ENCODE measurements around the gene BNC2.

BNC2 gene

GRCh38 chr9:16817514-16817913, 53.0 kb downstream of the BNC2 start:
- no peak for DNase-seq (ENCODE audit: low read depth in 3 of 3, low spot score in 1 of 3)

- no peak for DNase-seq (ENCODE audit: low read depth in 3 of 3, low spot score in 1 of 3)
Observed at GRCh38 chr9:16817002-16817401, 53.5 kb downstream of the BNC2 start.

GRCh38 chr9:16816011-16816410, 54.5 kb downstream of the BNC2 start:
- no peak for DNase-seq (ENCODE audit: low read depth in 3 of 3, low spot score in 1 of 3)

GRCh38 chr9:16815079-16815478, 55.4 kb downstream of the BNC2 start:
- DNase-seq (ENCODE audit: low read depth in 3 of 3, low spot score in 1 of 3), result no peak

- DNase-seq (ENCODE audit: low read depth in 3 of 3, low spot score in 1 of 3), result no peak
Observed at GRCh38 chr9:16813838-16814237, 56.6 kb downstream of the BNC2 start.

GRCh38 chr9:16811987-16812685, 58.3 kb downstream of the BNC2 start:
- DNase-seq (ENCODE audit: low read depth in 3 of 3, low spot score in 1 of 3), result no peak

GRCh38 chr9:16809912-16810610, 60.4 kb downstream of the BNC2 start:
- DNase-seq (ENCODE audit: low read depth in 3 of 3, low spot score in 1 of 3), result no peak

- no peak for DNase-seq (ENCODE audit: low read depth in 3 of 3, low spot score in 1 of 3)
Observed at GRCh38 chr9:16806674-16807073, 63.8 kb downstream of the BNC2 start.

GRCh38 chr9:16803648-16804047, 66.8 kb downstream of the BNC2 start:
- no peak for DNase-seq (ENCODE audit: low read depth in 3 of 3, low spot score in 1 of 3)

- no peak for DNase-seq (ENCODE audit: low read depth in 3 of 3, low spot score in 1 of 3)
Observed at GRCh38 chr9:16801871-16802466, 68.5 kb downstream of the BNC2 start.

- DNase-seq (ENCODE audit: low read depth in 3 of 3, low spot score in 1 of 3), result no peak
Observed at GRCh38 chr9:16796304-16796825, 74.1 kb downstream of the BNC2 start.

- DNase-seq (ENCODE audit: low read depth in 3 of 3, low spot score in 1 of 3), result no peak
Observed at GRCh38 chr9:16794871-16795639, 75.4 kb downstream of the BNC2 start.

GRCh38 chr9:16794103-16794502, 76.4 kb downstream of the BNC2 start:
- DNase-seq (ENCODE audit: low read depth in 3 of 3, low spot score in 1 of 3), result no peak

GRCh38 chr9:16787724-16788123, 82.7 kb downstream of the BNC2 start:
- DNase-seq (ENCODE audit: low read depth in 3 of 3, low spot score in 1 of 3), result no peak

- no peak for DNase-seq (ENCODE audit: low read depth in 3 of 3, low spot score in 1 of 3)
Observed at GRCh38 chr9:16784002-16784401, 86.5 kb downstream of the BNC2 start.

- no peak for DNase-seq (ENCODE audit: low read depth in 3 of 3, low spot score in 1 of 3)
Observed at GRCh38 chr9:16782490-16782889, 88.0 kb downstream of the BNC2 start.

- no peak for DNase-seq (ENCODE audit: low read depth in 3 of 3, low spot score in 1 of 3)
Observed at GRCh38 chr9:16775330-16775729, 95.1 kb downstream of the BNC2 start.

- DNase-seq (ENCODE audit: low read depth in 3 of 3, low spot score in 1 of 3), result no peak
Observed at GRCh38 chr9:16773617-16774016, 96.9 kb downstream of the BNC2 start.

GRCh38 chr9:16773116-16773515, 97.4 kb downstream of the BNC2 start:
- no peak for DNase-seq (ENCODE audit: low read depth in 3 of 3, low spot score in 1 of 3)

GRCh38 chr9:16771356-16771755, 99.1 kb downstream of the BNC2 start:
- DNase-seq (ENCODE audit: low read depth in 3 of 3, low spot score in 1 of 3), result no peak

- DNase-seq (ENCODE audit: low read depth in 3 of 3, low spot score in 1 of 3), result no peak
Observed at GRCh38 chr9:16769291-16769690, 101.2 kb downstream of the BNC2 start.

Data from stimulated activated CD4-positive, alpha-beta T cell treated with anti-CD3 and anti-CD28 coated beads, TNF-alpha, amount 100 ng/mL, for 1 hour (primary cell).